Panc1 (cell line): ENCODE results near the gene E2F1. TPM values are rescaled to one million over a fixed set of nuclear protein-coding genes. Genes with fewer than 3 reads are reported as not detected.

ENCODE experiments used
- ATAC-seq: fragments of 200-7000 bp; cut with Tn5 transposase; 2 replicates; pipeline ENCODE4 v1.9.1; 2020; ENCODE audit warnings: mild to moderate bottlenecking, moderate library complexity
- BruUV-seq: library from RNA; stranded (reverse); fragments of 400-500 nt; replicated peaks from 2 replicates; lab custom pipeline; 2021; lab: Mats Ljungman, UMichigan
- CTCF ChIA-PET: fragments of 300-600 bp; sonication (Branson Sonifier 250); formaldehyde crosslinking; loops from one replicate; lab custom pipeline; 2022; ENCODE audit warnings: antibody characterized with exemption; lab: Charles Lee
- POLR2A ChIA-PET: fragments of 300-600 bp; sonication (Branson Sonifier 250); formaldehyde crosslinking; loops from one replicate; lab custom pipeline; 2022; ENCODE audit warnings: antibody characterized with exemption; lab: Charles Lee
- DNase-seq: peaks from one replicate; pipeline ENCODE4 v3.0.0-alpha.2; 2010; ENCODE audit warnings: low read depth, low spot score
- H3K27ac ChIP-seq: 2 replicates; pipeline ENCODE4 v1.5.1; 2011; ENCODE audit warnings: mild to moderate bottlenecking, low read length, inconsistent platforms
- H3K27me3 ChIP-seq: fragments of 200-500 bp; sonication (Bioruptor generic); 2 replicates; pipeline ENCODE4 v1.6.0; 2014; ENCODE audit warnings: low read length, inconsistent platforms; ENCODE audit not compliant: control insufficient read depth, insufficient read depth
- H3K36me3 ChIP-seq: fragments of 200-500 bp; sonication (Bioruptor generic); 2 replicates; pipeline ENCODE4 v1.5.1; 2014; ENCODE audit warnings: inconsistent platforms, mild to moderate bottlenecking, low read length, moderate library complexity; ENCODE audit not compliant: control insufficient read depth, insufficient read depth
- H3K4me1 ChIP-seq: 2 replicates; pipeline ENCODE4 v1.5.1; 2011; ENCODE audit warnings: inconsistent platforms, mild to moderate bottlenecking, low read length, moderate library complexity; ENCODE audit not compliant: control insufficient read depth, insufficient read depth
- H3K4me3 ChIP-seq, 2 experiments: 2 replicates each; pipeline ENCODE4 v1.5.1; 2011 to 2012; ENCODE audit warnings: low read depth in 2 of 2, low read length in 2 of 2, mild to moderate bottlenecking in 2 of 2, inconsistent platforms in 1 of 2, moderate library complexity in 1 of 2
- H3K9me3 ChIP-seq: fragments of 200-500 bp; sonication (Bioruptor generic); 2 replicates; pipeline ENCODE4 v1.5.1; 2014; ENCODE audit warnings: low read depth, mild to moderate bottlenecking, inconsistent platforms, low read length, moderate library complexity; ENCODE audit not compliant: control insufficient read depth, insufficient read depth
- POLR2AphosphoS5 ChIP-seq: IDR thresholded peaks from 2 replicates; pipeline ENCODE4 v1.6.1; 2012; ENCODE audit warnings: mild to moderate bottlenecking, low read depth, low read length, moderate library complexity
- REST ChIP-seq, 2 experiments: IDR thresholded peaks; 2 replicates each; pipeline ENCODE4 v1.6.1; 2011 to 2012; ENCODE audit warnings: low read depth in 2 of 2, control low read depth in 1 of 2, low read length in 1 of 2, mild to moderate bottlenecking in 1 of 2, moderate library complexity in 1 of 2; ENCODE audit not compliant: insufficient read depth in 1 of 2
- SIN3A ChIP-seq: IDR thresholded peaks from 2 replicates; pipeline ENCODE4 v1.6.1; 2012; ENCODE audit warnings: low read depth, mild to moderate bottlenecking, low read length, moderate library complexity, borderline replicate concordance; ENCODE audit not compliant: insufficient read depth
- TCF7L2 ChIP-seq: IDR thresholded peaks from 2 replicates; pipeline ENCODE4 v1.6.1; 2011; ENCODE audit warnings: mild to moderate bottlenecking, low read depth, low read length, inconsistent platforms
- in situ Hi-C: cut with HindIII; loops from 2 replicates; pipeline ENCODE4 v1.10.0; 2016; ENCODE audit warnings: low sequenced_read_pairs, low pct_unique_long_range_greater_than_20kb
- intact Hi-C: fragments of 100-400 bp; cut with micrococcal nuclease; formaldehyde crosslinking; loops from one replicate; pipeline ENCODE4 v1.10.0; 2022; ENCODE audit not compliant: unreplicated experiment
- total RNA-seq: library from RNA; stranded (reverse); gene quantifications from one replicate; pipeline ENCODE4 v1.2.1, GENCODE V29; 2021; ENCODE audit not compliant: unreplicated experiment
- TF ChIP-seq, protein P1 (sequence below): fragments of 450-650 bp; IDR thresholded peaks from 2 replicates; pipeline ENCODE4 v1.5.1; 2017; ENCODE audit warnings: mild to moderate bottlenecking

Gene E2F1
- total RNA-seq, 1 experiment from 2014 or later = 64.2 TPM

DNA sequence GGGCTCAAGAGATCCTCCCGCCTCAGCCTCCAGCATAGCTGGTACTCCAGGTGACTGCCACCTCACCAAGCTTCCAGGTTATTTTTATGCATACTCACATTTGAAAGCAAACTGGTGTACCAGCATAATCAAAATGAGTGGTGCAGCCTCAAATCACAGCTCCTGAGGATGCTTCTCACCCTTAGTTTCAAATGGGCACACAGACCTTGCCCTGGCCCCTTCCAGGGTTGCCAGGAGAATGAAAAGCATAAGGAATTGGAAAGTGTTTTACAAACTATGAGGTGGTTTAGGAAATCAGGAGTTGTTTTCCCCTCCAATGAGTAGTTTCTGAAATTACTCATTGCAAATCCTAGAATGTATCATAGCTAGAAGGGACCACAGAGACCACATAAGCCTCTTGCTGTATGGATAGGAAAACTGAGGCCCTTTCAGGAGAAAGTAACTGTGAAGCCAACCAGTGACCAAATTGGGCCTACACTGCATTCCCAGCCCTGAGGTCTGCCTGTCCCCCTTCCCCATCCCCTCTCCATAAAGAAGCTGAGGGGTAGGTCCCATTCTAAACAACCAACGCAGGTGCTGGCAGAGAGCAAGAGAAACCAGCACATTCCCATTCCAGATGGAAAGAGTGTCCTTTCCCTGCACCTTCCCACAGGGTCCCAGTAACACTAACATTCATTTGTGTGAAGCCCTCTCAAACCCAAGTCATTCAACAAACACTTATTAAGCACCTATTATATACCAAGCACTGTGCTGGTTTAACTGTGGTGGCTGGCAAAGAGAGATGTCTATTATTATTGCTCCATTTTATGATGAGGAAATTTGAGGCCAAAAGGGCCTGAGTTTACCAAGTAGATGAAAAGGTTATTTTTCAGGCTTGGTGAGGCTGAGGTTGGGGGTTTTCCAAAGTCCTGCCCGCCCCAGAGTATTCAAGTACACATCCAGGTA is 2.1 kb upstream of the E2F1 start:
- ATAC-seq = no peak
- in situ Hi-C loops (no loop called here), intact Hi-C loops (no loop called here)
- Histone ChIP-seq H3K4me3 (no peak overlapping the region), H3K4me1 (peaks cover 6% of the 10 kb centered on the region), H3K27me3 (no peaks in the 10 kb centered on the region), H3K9me3 (no peaks in the 10 kb centered on the region), H3K36me3 (no peaks in the 10 kb centered on the region), H3K27ac (no peak overlapping the region)
- TF ChIP-seq, protein P1, sequence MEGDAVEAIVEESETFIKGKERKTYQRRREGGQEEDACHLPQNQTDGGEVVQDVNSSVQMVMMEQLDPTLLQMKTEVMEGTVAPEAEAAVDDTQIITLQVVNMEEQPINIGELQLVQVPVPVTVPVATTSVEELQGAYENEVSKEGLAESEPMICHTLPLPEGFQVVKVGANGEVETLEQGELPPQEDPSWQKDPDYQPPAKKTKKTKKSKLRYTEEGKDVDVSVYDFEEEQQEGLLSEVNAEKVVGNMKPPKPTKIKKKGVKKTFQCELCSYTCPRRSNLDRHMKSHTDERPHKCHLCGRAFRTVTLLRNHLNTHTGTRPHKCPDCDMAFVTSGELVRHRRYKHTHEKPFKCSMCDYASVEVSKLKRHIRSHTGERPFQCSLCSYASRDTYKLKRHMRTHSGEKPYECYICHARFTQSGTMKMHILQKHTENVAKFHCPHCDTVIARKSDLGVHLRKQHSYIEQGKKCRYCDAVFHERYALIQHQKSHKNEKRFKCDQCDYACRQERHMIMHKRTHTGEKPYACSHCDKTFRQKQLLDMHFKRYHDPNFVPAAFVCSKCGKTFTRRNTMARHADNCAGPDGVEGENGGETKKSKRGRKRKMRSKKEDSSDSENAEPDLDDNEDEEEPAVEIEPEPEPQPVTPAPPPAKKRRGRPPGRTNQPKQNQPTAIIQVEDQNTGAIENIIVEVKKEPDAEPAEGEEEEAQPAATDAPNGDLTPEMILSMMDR = no peak
- TF ChIP-seq TCF7L2 = no peak
- TF ChIP-seq SIN3A = no peak
- no peak for TF ChIP-seq POLR2AphosphoS5
- TF ChIP-seq REST (IDR thresholded peaks at IDR 0.05; ENCODE audit: insufficient read depth in 1 of 2, low read depth in 2 of 2, low read length in 1 of 2) = no peak
- ChIA-PET CTCF (no interaction called here), POLR2A (interaction anchor here (0.7 kb wide), 1 partner anchor 200 kb away, joined by 9 read pairs; no protein-coding TSS in a partner anchor)
- no peak for DNase-seq
- BruUV-seq = no TSS peak

- no peaks in the 10 kb centered on the region for H3K36me3 ChIP-seq
- intact Hi-C loops = no loop called here
- ChIA-PET POLR2A (interaction anchor here (0.5 to 0.7 kb wide), 2 partner anchors 201 to 299 kb away, joined by 4 to 9 read pairs; no protein-coding TSS in a partner anchor), CTCF (no interaction called here)
- no peak for TF ChIP-seq TCF7L2
- no peak for TF ChIP-seq SIN3A
- H3K4me3 ChIP-seq = no peak overlapping the region
- in situ Hi-C loops = no loop called here
- peaks cover 6% of the 10 kb centered on the region for H3K4me1 ChIP-seq
- H3K27ac ChIP-seq = no peak overlapping the region
- no peaks in the 10 kb centered on the region for H3K27me3 ChIP-seq
- ATAC-seq = no peak
- H3K9me3 ChIP-seq = no peaks in the 10 kb centered on the region
- no peak for DNase-seq
- BruUV-seq = no TSS peak
These were observed 1.3 kb upstream of the E2F1 start for GRCh38 chr20:33687370-33687915.
